Vagina (tissue), 2 donors: ENCODE measurements around the gene PRG3.

Source experiments
- CTCF ChIP-seq, 3 experiments: fragments of 450-650 bp in 2 of 3; fragments of 200-600 bp in 1 of 3; sonication (generic) in 1 of 3; IDR thresholded peaks; one replicate each; pipeline ENCODE4 v1.5.1; 2017 to 2019; ENCODE audit warnings: antibody characterized with exemption in 3 of 3, mild to moderate bottlenecking in 2 of 3, moderate library complexity in 2 of 3
- POLR2A ChIP-seq, 2 donors: fragments of 450-650 bp; IDR thresholded peaks; one replicate each; pipeline ENCODE4 v1.6.1; 2017; ENCODE audit warnings: antibody characterized with exemption in 2 of 2, mild to moderate bottlenecking in 2 of 2, moderate library complexity in 2 of 2
- POLR2AphosphoS5 ChIP-seq, 2 donors: sonication (generic); formaldehyde crosslinking; IDR thresholded peaks; one replicate each; pipeline ENCODE4 v1.9.0; 2017; ENCODE audit warnings: antibody characterized with exemption in 2 of 2, mild to moderate bottlenecking in 2 of 2, low read depth in 1 of 2; ENCODE audit not compliant: insufficient read depth in 1 of 2

DNA sequence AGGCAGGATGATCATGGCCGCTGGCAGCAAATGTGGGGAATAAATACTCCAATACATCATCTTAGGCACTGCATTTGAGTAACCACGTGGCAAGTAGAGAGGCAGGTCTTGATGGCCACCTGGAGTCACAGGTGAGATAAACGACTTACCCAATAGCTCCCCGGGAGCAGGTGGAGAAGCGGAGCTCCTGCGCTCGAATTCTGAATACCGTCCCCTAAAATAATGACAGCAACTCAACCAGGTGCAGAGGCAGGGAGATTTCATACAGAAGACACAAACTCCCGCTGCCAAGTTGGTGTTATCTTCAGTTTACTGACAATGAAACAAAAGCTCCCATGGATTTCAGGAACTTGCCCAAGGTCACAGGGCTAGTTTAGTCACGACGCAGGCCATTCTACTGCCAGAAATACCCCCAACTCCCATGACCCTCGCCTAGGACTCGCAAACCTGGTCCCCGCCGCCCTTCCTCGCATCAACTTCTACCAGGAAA, 45.5 kb upstream of the PRG3 start:
- TF ChIP-seq CTCF (IDR thresholded peaks at IDR 0.05): no peak
- no peak for TF ChIP-seq POLR2AphosphoS5 (IDR thresholded peaks at IDR 0.05; ENCODE audit: insufficient read depth in 1 of 2, low read depth in 1 of 2)
- no peak for TF ChIP-seq POLR2A (IDR thresholded peaks at IDR 0.05)
